Activated CD4-positive, alpha-beta T cell treated with anti-CD3 and anti-CD28 coated beads for 1 hour (primary cell): ENCODE results near the gene SELENOI.
"Not testable (repeated sequence)": the region's sequence is repeated elsewhere in the genome, so short reads cannot be mapped to it uniquely, and the experiment has no call there.

Experiments used
- DNase-seq: peaks from one replicate; pipeline ENCODE4 v3.0.0-alpha.2; 2020

The SELENOI gene

DNA sequence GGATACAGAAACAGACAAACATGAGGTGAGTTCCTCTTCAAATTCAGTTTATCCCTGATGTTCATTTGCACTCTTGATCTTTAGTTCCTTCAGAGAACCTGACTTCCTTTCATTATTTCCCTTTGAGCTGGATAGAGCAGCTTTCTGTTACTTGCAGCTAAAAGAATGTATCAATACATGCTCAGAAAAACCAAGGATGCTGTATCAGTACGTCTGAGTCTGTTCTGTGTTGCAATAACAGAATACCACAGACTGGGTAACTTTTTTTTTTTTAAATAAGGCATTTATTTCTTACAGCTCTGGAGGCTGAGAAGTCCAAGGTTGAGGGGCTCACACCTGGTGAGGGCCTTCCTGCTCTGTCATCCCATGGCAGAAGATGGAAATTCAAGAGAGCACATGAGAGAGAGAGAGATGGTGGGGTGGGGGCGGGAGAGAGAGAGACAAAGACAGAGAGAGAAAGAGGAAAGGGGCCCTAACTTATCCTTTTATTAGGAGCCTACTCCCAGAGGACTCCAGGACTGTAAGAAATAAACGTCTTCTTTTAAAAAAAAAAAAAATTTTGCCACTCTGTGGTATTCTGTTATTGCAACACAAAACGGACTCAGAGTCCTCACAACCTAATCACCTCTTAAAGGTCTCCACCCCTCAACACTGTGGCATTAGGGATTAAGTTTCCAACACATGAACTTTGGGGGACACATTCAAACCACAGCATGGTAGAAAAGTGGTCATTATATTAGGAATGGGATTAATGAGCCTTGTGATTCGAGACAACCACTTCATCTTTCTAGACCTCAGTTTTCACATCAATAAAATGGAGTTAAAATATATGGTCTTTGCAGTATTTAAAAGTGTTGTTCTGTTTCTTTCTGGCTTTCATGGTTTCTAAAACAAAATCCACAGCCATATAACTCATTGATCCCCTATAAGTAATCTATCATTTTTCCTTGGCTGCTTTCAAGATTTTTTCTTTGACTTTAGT, 18.4 kb upstream of the SELENOI start:
- DNase-seq = no peak

DNA sequence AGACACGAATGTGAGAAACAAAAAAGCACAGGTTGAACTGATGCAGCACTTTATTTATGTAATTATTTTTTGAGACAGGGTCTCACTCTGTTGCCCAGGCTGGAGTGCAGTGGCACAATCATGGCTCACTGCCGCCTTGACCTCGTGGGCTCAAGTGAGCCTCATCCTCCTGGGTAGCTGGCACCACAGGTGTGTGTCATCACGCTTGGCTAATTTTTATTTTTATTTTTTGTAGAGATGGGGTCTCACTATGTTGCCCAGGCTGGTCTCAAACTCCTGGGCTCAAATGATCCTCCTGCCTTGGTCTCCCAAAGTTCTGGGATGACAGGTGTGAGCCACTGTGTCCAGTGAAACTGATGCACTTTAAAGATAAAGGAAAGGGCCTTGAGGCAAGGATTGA, 16.9 kb upstream of the SELENOI start:
- DNase-seq = not testable (repeated sequence)

DNA sequence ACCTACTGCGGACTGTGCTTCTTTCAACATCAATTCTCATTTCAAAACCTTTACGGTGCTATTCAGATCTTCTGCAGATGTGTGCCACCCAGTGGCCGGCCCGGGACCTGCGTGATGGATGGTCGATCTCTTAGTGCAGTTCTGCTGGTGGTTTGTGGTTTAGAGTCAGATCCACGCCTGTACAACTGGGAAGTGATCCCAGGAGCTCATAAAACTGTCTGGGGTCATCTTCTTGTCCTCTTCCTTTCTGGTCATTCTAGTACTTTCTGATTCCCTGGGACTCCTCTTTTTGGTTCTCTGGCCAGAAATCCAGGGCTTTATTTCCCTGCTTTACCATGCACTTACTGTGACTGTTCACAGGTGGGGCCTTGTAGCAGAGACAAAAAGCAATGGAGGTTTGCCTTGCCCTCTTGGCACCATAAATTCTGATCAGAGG, 15.8 kb upstream of the SELENOI start:
- DNase-seq = peak; percentile 72

DNA sequence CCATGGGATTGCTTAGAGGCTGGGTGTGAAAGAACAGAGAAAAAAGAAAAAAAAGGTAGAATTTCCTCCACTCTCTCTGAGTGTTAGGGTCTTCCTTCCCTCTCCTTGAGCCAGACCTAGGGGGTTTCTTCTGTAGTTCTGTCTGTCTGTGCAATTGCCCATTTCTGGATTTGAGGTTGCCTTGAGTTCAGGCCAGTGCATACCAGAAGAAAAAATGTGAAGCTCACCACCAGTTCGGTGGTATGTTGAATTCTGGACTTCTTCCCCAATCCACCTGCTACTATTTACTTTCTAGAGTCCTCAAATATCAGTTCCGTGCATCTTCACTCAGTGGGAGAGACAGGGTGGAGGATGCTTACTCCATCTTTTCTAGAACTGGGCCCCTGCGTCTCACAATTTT, 15.3 kb upstream of the SELENOI start:
- DNase-seq = no peak

DNA sequence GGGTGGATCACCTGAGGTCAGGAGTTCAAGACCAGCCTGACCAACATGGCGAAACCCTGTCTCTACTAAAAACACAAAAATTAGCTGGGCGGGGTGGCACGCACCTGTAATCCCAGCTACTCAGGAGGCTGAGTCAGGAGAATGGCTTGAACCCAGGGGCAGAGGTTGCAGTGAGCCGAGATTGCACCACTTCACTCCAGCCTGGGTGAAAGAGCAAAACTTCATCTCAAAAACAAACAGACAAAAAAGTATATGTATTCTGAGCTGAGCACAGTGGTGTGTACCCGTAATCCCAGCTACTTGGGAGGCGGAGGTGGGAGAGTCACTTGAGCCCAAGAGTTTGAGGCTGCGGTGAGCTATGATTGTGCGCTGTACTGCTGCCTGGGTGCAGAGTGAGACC, 14.6 kb upstream of the SELENOI start:
- DNase-seq = not testable (repeated sequence)

DNA sequence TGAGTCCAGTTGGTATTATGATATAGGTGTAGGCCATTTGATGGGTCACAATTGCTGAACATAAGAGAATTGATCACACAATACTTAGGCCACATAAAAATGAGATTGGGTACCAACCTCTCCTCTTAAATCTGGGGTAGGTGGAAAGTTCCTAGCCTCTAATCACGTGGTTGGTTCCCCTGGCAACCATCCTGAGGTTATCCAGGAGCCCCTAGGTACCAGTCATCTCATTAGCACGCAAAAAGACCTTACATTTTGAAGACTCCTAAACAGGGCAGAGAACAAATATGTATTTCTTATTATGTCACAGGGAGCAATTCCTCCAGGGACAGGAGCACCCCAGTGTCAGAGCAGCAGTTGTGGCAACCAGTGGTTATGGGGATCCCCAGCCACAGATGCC, 12.7 kb upstream of the SELENOI start:
- no peak for DNase-seq

DNA sequence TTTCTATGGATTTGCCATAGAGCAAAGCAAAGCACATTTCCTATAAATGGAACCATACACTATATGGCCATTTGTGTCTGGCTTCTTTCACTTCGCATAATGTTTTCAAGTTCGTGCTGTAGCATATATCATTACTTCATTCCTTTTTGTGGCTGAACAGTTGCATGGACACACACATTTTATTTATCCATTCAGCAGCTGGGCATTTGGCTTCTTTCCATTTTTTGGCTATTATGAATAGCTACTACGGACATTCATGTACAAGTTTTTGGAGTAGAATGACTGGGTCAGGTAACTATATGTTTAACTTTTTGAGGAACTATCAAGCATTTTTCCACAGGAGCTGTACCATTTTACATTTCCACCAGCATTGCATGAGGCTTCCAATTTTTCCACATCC, 10.7 kb upstream of the SELENOI start:
- no peak for DNase-seq

DNA sequence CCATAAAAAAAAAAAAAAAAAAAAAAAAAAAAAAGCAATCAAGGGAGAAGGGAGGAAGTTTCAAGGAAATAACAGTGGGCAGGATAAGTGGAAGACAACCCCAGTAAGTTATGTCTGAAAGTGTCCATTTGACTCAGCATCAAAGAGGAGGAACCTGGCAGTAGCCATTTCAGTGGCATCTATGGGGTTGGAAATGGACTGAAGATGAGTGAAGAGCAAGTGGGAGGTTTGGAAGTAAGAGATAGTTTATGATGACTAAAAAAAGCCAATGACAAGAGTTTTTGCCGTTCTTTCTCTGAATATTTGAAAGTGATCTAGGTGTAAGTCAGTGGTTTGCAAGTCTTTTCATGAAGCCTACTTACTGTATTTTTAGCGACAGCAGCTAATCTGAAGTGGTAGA, 9.2 kb upstream of the SELENOI start:
- DNase-seq = no peak

DNA sequence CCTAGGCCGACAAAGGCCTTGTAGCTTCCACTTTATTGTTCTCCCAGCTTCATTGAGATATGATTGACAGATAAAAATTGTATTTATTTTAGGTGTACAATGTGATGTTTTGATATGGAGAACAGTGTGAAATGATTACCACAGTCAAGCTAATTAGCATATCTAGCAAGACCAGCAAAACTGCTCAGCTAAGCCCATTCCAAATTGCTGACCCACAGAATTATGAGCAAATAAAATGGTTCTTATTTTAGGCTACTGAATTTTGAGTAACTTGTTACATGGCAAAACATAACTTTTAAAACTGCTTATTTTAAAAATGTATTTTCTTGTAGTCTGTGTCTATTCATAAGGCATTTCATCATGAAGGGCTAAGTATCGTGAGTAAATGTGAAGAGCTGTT, 8.6 kb upstream of the SELENOI start:
- DNase-seq = no peak

DNA sequence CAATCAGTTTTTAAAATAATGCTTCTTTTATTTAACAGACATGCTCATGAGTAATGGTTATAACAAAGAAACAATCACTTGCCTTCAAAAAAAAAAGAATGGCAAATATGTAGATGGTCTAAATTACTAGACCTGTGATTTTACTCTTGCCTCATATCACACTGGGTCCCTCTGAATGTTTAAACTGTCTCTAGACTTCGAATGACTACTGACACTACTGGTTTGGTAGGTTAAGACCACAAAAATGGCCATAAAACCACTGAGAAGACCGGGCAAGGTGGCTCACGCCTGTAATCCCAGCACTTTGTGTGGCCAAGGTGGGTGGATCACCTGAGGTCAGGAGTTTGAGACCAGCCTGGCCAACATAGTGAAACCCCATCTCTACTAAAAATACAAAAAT, 5.1 kb upstream of the SELENOI start:
- no peak for DNase-seq

DNA sequence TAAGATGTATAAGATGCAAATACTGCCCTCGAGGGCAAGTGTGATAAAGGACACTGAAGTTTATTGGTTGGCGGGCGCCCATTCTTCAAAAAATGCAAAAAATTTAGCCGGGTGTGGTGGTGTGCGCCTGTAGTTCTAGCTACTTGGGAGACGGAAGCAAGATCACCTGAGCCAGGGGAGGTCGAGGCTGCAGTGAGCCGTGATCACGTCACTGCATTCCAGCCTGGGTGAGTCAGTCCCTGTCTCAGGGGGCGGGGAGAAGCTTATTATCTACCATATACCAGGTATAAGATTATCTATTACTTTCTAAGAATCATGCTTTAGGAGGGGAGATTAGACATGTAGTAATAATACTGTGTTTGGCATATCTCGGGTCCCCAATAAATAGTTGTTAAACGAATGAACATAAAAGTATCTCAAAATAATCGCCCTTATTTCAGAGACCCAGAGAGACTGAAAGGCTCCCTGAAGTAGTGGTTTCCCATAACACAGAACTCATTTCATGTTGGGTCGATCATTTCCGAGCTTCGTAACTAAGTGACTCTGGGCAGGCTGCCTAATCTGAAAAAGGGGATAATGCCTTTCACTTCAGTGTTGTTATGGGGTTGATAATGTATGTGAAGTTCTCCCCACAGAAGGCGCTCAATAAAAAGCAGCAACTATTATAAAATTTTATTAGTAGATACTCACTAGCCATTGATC, 1.2 kb upstream of the SELENOI start:
- no peak for DNase-seq

DNA sequence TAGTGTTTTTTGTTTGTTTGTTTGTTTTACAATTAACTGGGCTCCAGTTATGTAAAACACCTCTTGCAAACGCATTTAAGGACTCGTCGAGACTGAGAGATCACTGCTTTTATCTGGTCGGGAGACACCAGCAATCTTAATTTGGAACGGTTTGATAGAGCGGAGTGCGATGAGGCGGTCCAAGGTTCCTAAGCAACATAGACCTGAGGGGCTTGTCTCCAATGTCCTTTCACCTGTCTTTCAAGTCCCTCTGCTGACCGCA, 729 bp upstream of the SELENOI start:
- no peak for DNase-seq

DNA sequence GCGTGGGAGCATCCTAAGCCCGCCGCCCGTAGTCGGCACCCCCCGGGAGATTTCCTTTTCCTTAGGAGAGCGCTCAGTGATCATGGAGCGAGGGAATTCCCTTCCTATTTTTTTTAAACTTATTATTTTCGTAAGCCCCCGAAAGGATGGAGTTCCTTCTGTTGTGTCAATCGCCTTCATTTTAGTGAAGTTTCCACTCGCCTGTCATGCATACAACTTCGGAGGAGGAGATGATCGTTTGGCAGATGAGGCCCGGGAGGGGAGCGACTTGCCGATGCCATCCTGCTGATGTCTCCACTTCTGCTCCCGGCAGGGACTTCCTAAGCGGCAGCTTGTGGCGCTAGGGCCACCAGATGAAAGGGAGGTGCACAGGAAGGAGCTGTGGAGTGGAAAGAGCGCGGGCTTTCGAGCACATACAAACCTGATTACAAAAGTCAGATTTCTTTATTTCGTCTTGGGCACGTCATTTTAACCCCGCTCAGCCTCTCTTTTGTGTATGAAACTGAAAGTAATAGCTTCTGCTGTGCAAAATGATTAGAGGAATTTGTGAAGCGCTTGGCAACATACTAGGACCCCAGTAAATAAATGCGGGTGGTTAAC, 611 bp downstream of the SELENOI start, which contains the start of gene ADGRF3:
Gene ADGRF3 (minus strand): TSS at position 336 of the 600 bp plus-strand sequence. CDS start 555 bp downstream, outside the sequence.
- DNase-seq = peak; percentile 49

DNA sequence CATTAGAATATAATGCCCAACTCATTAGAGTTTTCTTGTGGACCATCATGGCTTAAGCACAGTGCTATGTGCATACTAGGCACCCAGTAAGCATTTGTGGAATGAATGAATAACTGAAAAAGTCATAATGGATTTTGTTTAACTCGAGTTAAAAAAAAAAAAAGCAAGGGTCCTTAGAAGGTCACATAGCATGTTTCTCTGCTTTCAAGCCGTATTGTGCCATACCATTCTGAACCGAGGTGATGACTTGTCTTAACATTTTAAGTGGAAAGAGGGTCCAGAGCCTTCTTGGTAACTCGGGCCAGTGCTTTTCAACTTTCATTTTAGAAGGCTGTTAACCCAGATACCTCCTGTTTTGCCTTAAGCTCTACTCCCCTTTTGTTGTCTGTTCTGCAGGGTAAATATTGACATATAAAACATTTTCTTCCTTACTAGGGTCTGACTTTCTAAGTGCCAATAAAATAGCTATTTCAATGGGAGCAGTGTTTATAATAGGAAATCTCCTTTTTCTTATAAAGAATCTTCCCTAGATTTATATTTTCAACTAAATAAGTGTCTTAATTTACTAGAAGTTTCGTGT, 1.4 kb downstream of the SELENOI start:
- DNase-seq = no peak

DNA sequence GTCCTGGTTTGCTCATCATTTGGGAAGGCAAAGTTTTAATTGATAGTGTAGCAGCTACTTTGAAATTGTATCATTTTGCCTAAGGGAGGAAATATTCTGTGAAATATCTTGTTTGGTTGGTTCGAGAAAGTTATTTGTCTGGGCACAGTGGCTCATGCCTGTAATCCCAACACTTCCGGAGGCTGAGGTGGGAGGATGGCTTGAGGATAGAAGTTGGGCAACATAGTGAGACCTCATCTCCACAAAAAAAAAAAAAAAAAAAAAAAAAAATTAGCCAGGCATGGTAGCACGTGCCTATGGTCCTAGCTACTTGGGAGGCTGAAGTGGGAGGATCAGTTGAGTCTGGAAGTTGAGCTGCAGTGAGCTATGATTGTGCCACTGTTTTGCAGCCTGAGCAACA, 3.7 kb downstream of the SELENOI start:
- no peak for DNase-seq

DNA sequence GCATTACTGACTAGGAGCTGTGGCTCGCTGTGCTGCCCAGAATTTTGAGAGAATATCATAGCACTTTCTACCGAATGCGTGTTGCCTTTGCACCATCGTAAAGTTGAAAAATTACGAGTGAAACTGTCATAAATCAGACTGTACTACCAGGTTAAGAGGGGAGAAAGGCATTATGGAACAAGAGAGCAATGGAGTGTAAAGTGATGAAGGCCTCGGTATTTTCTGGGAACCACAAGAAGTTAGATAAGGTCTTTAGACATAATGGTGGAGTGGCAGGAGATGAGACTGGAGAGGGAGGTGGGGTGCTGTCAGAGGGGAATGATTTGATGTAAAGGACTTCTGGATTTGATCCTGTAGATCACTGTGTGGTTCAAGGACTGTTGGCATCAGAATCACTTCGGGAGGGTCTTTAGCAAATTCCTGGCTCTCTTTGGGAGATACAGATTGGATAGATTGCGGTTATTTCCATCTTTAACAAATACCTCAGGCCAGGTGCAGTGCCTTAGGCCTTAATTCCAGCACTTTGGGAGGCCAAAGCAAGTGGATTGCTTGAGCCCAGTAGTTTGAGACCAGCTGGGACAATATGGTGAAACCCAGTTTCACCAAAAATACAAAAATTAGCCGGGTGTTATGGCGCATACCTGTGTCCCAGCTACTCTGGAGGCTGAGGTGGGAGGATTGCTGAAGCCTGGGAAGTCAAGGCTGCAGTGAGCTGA, 5.6 kb downstream of the SELENOI start:
- DNase-seq = no peak

DNA sequence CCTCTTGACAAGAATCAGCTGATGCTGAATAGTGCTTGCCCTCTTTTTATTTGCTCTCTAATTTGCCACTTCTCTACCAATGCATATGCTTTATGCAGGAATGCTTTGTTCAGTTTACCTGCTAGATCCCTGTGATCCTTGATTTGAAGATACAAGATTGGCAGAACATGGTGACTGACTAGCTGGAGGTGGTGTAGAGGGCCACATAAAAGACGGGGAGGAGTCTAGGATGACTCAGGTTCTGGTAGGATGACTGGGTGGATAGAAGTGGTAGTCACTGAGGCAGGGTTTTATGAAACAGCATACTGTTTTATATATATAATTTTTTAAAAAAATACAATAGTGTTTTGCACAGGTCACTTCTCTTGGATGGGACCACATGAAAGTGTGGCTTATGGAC, 6.9 kb downstream of the SELENOI start:
- no peak for DNase-seq

DNA sequence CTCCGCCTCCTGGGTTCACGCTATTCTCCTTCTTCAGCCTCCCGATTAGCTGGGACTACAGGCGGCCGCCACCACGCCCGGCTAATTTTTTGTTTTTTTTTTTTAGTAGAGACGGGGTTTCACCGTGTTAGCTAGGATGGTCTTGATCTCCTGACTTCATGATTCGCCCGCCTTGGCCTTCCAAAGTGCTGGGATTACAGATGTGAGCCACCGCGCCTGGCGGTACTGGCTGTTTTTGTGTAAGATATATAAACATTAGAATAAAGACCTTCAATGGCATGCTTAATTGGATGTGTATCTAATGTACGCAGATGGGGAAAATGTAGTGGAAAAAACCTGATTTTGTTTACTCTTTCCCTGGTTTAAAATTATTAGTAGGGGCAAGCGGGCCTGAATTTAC, 8.5 kb downstream of the SELENOI start:
- DNase-seq = not testable (repeated sequence)

DNA sequence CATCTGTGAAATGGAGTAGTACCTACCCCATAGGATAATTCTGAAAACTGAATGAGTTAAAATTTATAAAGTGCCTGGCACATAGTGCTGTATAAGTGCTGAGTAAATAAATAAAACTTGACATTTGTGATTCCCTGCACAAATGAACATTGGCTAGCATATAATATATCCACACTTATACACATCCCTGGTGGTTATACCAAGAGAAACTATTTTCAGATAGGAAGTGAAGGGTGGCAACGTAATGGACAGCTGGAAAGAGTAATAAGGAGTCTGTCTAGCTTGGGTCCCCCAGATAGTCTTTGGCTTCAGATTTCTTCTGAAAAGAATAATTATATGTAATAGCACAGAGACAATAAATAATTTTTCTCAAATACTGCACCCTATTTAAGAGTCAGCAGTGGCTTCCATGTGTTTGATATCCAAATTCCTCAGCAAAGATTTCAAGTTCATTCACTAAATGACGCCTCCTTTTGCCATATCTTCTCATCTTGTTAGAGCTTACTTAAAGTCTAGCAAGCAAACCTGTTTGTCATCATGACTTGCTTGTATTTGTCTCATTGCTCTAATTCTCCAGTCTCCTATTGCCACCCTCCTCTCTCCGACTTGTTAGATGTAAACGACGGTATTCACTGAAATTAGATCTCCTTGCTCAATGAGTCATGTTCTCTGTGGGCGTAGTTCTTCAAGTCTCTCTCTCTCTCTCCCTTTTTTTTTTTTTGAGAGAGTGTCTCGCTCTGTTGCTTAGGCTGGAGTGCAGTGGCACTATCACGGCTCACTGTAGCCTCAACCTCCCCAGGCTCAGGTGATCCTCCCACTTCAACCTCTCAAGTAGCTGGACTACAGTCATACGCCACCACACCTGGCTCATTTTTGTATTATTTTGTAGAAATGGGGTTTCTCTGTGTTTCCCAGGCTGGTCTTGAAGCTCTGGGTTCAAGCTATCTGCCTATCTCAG, 9.4 kb downstream of the SELENOI start:
- DNase-seq = no peak

DNA sequence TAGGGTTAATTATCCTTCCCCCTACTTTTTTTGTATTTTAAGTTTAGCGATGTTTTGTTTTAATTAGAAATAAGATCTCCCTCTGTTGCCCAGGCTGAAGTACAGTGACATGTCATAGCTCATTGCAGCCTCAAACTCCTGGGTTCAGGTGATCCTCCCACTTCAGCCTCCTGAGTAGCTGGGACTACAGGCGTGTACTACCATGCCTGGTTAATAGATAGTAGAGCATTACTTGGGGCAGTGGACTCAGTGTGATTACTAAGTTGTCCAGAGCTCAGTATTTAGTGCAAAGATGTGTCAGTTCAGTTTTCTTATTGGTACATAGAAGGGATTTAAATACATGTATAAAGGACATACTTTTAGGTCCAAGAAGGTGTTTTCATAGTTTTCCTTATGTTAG, 10.2 kb downstream of the SELENOI start:
- DNase-seq = no peak

DNA sequence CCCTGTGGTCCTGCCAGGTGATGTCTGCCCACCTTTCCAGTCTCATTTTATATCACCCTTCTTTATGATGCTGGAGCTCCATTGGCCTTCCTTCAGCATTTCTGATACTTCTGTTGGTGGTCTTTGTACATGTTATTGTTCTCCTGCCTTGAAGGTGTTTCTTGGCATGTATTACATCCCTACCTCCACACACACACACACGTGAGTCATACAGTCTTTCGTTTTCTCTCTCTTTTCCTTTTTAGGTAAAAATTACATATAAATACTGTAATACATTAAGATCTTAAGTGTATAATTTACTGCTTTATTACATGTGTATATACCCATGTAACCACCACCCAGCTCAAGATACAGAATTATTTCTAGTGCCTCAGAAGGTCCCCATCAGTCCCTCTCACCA, 10.8 kb downstream of the SELENOI start:
- DNase-seq = no peak
